GM19035 (cell line): Measurements from ENCODE around the gene FPR1.

ENCODE experiments used
- ATAC-seq: cut with Tn5 transposase; IDR thresholded peaks from one replicate; pipeline ENCODE4 v1.9.1; 2021; ENCODE audit not compliant: unreplicated experiment

FPR1 gene

GRCh38 chr19:51708811-51709210, 42.9 kb downstream of the FPR1 start:
- no peak for ATAC-seq

- ATAC-seq = no peak
Observed at GRCh38 chr19:51706885-51707284, 44.8 kb downstream of the FPR1 start.

- no peak for ATAC-seq
Observed at GRCh38 chr19:51706296-51706695, 45.4 kb downstream of the FPR1 start.

GRCh38 chr19:51704626-51705025, 47.1 kb downstream of the FPR1 start:
- no peak for ATAC-seq

- ATAC-seq = peak; percentile 88
Observed at GRCh38 chr19:51703575-51704515, 47.8 kb downstream of the FPR1 start.

GRCh38 chr19:51702825-51703574, 48.7 kb downstream of the FPR1 start:
- no peak for ATAC-seq

- no peak for ATAC-seq
Observed at GRCh38 chr19:51702103-51702824, 49.4 kb downstream of the FPR1 start.

GRCh38 chr19:51701468-51702100, 50.1 kb downstream of the FPR1 start:
- ATAC-seq = no peak

GRCh38 chr19:51699170-51699569, 52.5 kb downstream of the FPR1 start:
- ATAC-seq = no peak

- no peak for ATAC-seq
Observed at GRCh38 chr19:51698296-51698695, 53.4 kb downstream of the FPR1 start.

- no peak for ATAC-seq
Observed at GRCh38 chr19:51697169-51697776, 54.4 kb downstream of the FPR1 start.

- no peak for ATAC-seq
Observed at GRCh38 chr19:51696606-51697005, 55.1 kb downstream of the FPR1 start.
